HG03521 (cell line): ENCODE results near the gene LIPC.

Experiments used
- ATAC-seq: cut with Tn5 transposase; IDR thresholded peaks from one replicate; pipeline ENCODE4 v1.9.1; 2021; ENCODE audit warnings: mild to moderate bottlenecking, moderate library complexity; ENCODE audit not compliant: unreplicated experiment

Gene LIPC

DNA sequence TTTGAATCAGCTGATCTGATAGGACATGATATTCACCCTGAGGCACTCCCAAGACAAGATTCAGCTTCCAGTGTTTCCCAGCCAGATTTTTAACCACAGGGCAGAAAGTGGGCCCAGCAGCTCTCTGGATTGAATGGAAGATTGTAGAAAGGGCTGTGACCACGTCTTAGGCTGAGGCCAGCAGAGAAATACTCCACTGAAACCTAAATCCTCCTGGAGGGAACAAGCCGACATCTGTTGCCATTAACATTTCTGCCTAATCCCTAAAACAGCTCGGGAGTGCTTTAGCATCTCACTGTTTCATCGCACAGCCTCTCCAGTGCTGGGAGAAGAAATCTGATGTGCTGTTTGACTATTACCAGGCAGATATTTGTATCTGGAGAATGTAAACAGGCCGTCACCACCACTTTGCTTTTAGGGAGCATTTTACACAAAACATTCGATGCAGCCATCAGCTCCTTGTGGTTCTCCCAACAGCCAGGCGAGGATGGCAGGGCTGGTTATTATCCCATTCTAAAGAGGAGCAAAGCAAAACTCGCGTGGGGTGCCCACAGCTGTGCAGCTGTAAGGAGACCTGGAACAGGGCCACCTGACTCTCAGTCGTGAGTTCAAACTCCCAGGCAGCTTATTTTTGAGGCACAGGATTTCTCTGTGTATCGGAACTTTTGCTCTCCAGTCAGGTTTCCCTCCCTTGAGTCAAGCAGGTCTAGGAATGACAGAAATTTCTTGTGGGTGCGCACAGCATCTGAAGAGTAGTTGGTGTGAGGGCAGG lies 117.4 kb downstream of the LIPC start:
- no peak for ATAC-seq

DNA sequence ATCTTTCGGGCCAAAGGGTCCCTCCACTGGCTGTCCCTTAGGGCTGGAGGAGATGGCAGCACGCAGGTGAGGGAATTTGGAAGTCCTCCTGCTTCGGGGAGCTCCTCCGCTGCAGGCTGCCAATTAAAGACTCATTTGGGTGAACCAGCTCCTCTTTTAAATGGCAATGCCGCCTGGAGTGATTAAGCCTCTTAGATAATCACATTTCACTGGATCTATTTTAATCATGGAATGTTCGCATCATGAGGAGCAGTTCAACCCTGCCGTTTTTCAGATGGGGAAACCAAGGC lies 117.9 kb downstream of the LIPC start:
- ATAC-seq = no peak

DNA sequence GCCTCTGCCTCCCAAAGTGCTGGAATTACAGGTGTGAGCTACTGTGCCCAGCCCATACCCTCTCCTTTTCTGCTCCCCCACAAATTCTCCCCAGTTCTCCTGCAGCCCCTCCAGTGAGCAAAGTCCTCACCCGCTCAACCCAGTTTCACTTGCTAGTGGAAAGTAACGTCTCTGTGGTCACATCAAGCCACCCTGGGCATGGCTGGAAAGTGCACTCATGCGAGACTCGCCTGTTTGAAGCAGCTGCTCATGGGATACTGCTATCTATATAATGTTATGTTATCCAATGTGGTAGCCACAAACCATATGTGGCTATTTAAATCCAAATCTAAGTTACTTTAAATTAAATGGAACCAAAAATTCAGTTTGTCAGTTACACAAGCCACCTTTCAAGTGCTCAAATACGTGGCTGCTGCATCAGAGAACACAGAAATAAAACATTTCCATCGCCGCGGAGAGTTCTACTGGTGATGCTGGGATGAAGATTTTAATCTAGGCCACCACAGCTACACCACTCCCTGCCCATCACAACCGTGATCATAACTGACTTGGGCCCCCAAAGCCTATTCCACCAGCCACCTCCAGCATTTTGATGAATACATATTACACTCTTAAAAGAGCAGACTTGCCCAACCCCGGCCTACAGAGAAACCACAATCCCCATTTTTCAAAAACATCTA lies 119.4 kb downstream of the LIPC start:
- no peak for ATAC-seq

- no peak for ATAC-seq
Measured at GRCh38 chr15:58551764-58552504, 120.1 kb downstream of the LIPC start.

DNA sequence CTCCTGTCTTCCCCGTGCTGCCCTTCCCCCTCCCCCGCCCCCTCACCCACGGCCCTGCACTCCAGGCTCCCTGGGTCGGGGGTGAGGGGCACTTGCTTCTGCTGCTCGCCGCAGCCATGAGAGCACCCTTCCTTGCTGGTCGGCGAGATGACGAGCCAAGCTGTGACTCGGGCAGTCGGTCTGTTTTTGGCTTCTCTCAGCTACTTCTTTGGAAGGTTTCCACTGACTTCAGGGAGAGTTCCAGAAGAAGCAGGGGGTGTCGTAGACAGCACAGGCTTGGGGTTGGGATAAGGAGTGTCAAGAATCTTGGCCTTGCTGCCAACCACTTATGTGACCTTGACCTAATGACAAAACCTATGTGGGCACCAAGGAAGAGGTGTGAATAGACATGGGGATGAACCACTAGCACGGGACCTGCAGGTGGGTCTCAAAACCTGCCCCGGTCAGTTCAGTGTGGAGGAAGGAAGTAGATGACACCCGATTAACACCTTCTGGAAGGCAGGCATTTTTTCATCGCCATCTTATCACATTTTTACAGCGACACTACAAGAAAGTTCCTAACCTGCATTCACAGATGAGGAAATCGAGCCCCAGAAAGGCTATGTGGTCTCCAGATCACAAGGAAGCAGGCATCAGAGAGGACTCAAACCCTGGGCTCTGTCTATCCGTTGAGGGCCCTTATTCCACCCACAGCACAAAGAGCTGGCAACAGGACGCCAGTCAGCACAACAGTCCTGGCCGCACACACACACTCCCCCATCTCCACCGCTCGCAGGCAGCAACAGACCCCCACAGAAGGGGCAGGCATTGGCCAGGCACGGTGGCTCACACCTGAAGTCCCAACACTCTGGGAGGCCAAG lies 120.9 kb downstream of the LIPC start:
- ATAC-seq = no peak

GRCh38 chr15:58553365-58553918 lies 121.7 kb downstream of the LIPC start:
- ATAC-seq = no peak

- ATAC-seq = no peak
Measured at GRCh38 chr15:58554758-58555157, 123.0 kb downstream of the LIPC start.

DNA sequence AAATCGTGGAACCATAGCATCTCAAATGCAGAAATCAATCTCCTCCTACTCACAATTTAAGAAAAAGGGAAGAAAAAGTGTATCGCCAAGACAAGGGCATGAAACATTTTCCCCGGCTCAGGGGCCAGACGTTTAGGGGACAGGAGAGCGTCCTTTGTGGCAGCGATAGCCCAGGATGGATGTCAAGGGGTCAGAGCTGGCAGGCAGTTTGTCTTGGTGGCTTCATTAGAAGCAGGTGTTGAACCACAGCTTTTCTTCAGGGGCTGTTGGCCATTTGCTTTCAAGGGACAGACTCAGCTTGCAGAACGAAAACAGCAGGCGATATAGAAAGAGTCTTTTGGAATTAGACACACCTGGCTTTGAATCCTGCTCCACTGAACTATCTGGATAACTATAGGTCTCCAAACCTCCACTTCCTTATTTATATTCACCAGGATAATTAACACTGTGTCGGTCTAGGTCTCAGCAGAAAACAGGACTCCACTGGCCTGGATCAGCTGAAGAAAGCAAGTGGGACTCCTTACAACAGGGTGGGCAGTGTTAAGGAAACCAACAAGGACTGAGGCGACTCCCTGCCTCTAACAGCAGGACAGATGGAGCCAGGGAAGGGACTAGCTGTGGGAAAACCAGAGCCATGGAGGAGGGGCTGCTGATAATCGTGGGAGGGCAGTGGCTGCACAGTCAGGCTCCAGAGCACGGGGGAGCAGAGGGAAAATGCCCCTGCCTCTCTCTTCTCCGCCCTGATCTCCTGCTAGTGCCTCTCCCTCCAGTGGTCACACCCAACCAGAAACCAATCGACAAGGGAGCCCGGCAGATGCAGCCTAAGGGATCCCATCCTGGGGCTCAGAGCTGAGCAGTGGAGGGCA lies 123.6 kb downstream of the LIPC start:
- ATAC-seq = no peak

DNA sequence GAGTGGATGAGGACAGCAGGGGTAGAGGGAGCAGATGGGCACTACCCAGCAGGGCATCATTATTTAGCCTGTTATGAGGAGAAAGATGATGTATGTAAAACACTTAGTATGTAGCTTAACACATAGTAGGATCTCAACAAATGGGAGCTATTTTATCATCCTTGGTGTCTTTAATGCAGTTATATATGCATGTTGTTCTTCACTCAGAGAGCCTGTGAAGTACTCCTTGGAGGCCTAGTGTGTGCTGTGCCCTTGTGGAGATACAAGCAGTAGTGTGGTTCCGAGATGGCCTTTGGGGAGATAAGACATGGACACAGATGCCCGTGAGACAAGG lies 124.2 kb downstream of the LIPC start:
- ATAC-seq = no peak

GRCh38 chr15:58556541-58556940 lies 124.8 kb downstream of the LIPC start:
- no peak for ATAC-seq

GRCh38 chr15:58558777-58559176 lies 127.0 kb downstream of the LIPC start:
- no peak for ATAC-seq

GRCh38 chr15:58559904-58560588 lies 128.3 kb downstream of the LIPC start:
- ATAC-seq = no peak

DNA sequence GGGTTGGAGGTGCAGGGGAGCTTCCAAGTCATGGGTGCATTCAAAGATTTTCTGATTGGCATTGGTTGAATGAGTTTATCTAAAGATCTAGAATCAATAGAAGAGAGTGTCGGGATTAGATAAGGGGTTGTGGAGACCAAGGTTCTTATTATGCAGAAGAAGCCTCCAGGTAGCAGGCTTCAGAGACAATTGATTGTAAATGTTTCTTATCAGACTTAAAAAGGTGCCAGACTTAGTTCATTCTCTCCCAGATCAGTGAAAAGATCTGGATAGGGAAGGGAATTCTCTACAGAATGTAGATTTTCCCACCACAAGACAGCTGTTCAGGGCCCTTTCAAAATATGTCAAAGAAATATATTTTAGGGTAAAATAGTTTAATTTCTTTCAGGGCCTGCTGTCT lies 129.5 kb downstream of the LIPC start:
- no peak for ATAC-seq

GRCh38 chr15:58562135-58562534 lies 130.3 kb downstream of the LIPC start:
- ATAC-seq = no peak

DNA sequence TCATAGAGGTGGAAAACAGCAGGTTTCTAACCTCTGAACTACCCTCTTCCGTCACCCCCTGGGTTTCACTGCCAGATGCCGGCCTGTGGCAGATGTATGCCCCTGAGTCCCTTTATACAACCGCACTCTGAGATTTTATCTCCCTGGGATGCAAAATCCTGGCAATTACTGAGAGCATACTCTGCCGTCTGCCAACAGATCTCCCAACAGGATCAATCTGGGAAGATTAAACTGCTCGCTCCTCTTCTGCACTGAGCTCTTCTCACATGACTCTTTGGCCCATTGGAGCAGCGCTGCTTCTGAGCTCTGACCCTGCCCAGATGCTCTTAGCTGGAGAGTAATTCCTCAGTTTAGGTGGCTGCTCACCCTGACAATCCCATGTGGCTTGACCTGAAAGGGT lies 133.2 kb downstream of the LIPC start:
- no peak for ATAC-seq

DNA sequence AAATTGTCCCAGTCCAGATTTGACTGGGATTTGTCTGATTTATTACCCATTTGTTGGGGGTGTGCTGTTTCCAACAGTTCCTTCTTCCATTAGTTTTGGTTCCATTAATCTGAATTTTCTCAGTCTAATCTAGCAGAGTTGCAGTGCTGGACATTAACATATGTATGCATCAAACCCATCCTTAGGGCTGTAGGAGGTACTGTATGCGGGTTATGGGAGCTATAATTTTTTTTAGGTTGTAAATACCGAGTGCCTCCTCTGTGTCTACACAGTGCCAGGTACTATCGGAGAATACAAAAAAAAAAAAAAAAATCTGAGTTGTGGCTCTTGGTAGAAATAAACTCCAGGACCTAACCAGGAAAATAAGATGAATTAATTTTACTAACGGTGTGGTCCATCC lies 133.8 kb downstream of the LIPC start:
- no peak for ATAC-seq

DNA sequence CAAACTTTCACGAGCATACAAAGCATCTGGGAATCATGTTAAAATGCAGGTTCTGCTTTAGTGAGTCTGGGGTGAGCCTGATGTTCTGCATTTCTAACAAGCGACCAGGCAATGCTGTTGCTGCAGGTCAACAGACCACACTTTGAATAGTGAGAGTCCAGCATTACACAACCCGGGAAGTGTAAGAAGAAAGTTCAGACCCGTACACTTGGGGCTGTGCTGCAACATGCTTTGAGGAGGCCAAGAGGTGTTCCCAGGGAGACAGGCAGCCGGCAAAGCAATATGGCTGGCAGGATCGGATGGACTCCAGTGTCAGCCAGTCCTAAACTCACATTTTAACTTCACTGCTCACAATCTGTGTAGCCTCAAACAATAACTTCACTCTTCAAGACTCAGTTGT lies 134.2 kb downstream of the LIPC start:
- no peak for ATAC-seq

DNA sequence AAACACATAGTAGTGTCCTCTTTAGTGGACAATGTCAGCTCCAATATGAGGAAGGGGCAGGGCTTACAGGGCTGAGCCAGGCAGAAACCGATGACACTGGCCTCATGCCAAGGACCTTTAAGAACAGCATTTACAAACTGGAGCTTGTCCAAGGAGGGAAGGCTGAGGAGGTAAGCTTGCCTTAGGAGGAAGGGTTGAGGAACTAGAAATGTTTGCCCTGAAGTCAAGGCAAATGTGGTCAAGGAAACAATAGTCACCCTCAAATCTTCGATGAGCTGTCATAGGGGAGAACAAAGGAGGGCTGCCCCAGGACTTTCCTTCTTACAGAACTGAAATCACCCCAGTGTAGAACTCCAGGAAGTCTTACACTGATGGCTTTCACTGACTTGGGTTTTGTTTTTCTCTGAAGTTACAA lies 136.4 kb downstream of the LIPC start:
- ATAC-seq = no peak

GRCh38 chr15:58569455-58569854 lies 137.7 kb downstream of the LIPC start:
- ATAC-seq = no peak

DNA sequence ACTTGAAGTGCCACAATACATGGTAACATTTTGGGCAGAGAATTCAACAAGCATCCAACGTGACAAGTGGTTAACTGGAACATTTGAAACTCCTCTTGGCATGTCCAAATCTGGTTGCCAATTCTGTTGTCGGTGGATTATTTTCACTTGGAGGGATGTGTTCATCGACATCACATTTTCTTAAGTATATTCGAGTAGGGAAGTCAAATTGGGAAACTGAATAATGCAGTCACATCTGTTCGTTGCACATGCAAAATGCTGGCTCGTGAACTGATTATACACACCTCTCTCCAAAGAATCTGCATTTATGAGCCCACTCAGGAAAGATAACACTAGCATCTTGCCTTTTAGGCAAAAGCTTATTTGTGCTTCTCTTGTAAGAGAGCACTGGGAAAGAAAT lies 139.7 kb downstream of the LIPC start:
- no peak for ATAC-seq
